Measurements from ENCODE around the gene FBXO36.

FBXO36 gene

DNA sequence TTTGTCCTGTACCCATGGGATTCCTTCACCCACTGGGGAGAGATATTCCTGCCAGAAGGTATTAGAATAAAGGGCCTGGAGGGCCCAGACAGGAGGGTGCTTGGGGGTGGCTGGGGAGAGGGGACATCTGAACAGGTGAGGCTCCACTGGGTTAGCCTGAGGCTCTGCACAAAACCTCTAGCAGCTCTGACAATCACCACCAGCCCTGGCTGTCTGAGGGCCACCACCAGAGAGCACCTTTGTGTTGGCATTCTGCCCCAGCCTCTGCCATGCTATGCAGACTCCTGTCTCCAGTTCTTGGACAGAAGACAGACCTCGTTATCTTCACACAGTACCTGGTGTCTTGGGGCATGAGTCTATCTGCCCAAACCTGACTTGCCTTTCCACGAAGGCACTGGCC, 121.2 kb downstream of the FBXO36 start:
- DNase-seq (ENCODE audit: extremely low read depth in 1 of 2, low read depth in 1 of 2): no peak

DNA sequence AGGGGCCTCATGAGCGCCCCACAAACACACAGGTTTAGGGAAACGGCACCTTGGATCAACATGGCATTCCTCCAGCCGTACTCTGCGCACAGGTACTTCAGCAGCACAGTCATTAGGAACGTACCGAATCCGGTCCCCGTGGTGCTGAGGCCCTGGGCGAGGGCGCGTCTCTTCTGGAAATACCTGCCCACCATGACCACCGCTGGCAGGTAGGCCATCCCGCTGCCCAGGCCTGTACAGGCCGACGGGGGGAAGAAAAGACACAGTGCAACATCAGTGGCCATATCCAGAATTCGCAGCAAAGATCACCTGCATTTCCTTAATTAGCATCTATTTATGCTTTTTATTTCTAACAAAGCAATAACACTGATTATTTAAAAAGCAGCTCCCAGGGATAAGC, 124.2 kb downstream of the FBXO36 start:
- DNase-seq (ENCODE audit: extremely low read depth in 1 of 2, low read depth in 1 of 2): no peak

- DNase-seq (ENCODE audit: extremely low read depth in 1 of 2, low read depth in 1 of 2): no peak
Measured at GRCh38 chr2:230048010-230048671, 125.8 kb downstream of the FBXO36 start.

- DNase-seq (ENCODE audit: extremely low read depth in 1 of 2, low read depth in 1 of 2): no peak
Measured at GRCh38 chr2:230050136-230050535, 127.8 kb downstream of the FBXO36 start.

DNA sequence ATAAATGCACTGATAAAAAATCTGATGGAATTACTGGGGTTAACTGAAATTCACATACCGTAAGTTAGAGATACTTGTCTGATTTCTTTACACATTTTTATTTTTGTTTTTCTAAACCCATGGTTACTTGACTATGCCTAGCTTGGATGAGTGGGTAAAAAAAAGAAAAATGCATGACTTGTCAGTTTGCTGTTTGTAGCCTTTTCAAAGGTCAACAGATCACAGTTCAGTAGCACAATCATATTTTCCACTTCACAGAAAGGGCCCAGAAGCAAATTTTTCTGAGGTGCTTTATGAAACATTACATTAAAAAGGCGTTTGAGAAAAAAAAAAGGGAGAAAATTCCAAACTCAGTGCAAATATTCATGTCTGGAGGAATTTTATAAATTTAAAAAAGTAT, 130.0 kb downstream of the FBXO36 start:
- DNase-seq (ENCODE audit: extremely low read depth in 1 of 2, low read depth in 1 of 2): no peak

- DNase-seq (ENCODE audit: extremely low read depth in 1 of 2, low read depth in 1 of 2): no peak
Measured at GRCh38 chr2:230053753-230054478, 131.6 kb downstream of the FBXO36 start.

DNA sequence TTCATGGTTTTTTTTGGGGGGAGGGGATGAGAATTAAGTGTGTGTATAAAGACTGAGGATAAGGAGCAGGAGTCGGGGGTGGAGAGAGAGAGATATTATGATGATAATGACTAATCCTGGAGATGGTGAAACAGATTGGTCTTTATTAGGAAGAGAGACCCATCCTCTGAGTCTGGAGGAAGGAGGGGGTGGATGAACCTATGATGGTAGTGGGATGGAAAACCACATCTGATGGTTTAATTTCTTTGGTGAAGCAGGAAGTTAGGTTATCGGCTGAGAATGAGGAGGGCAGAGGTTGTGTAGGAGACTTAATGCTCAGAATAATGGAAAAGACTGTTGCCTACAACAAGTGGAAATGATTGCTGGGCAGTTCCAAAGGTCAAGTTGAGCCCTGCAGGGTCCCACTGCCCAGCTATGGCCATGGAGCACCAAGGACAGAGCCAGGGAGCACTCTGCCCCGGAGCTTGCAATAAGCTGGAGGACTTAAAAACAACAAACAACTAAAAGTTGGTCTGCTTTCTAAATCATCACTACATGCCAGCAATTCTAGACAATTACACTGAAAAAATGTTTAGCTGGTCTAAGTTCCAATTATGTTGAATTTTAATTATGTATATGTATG, 138.5 kb downstream of the FBXO36 start:
- no peak for DNase-seq (ENCODE audit: extremely low read depth in 1 of 2, low read depth in 1 of 2)

All from stimulated activated CD8-positive, alpha-beta memory T cell treated with anti-CD3 and anti-CD28 coated beads, Interleukin-7, amount 100 ng/mL, for 48 hours (primary cell).